ENCODE measurements around the gene NUMA1. TPM values are rescaled to one million over a fixed set of nuclear protein-coding genes. Genes with fewer than 3 reads are reported as not detected.

Gene NUMA1, protein sequence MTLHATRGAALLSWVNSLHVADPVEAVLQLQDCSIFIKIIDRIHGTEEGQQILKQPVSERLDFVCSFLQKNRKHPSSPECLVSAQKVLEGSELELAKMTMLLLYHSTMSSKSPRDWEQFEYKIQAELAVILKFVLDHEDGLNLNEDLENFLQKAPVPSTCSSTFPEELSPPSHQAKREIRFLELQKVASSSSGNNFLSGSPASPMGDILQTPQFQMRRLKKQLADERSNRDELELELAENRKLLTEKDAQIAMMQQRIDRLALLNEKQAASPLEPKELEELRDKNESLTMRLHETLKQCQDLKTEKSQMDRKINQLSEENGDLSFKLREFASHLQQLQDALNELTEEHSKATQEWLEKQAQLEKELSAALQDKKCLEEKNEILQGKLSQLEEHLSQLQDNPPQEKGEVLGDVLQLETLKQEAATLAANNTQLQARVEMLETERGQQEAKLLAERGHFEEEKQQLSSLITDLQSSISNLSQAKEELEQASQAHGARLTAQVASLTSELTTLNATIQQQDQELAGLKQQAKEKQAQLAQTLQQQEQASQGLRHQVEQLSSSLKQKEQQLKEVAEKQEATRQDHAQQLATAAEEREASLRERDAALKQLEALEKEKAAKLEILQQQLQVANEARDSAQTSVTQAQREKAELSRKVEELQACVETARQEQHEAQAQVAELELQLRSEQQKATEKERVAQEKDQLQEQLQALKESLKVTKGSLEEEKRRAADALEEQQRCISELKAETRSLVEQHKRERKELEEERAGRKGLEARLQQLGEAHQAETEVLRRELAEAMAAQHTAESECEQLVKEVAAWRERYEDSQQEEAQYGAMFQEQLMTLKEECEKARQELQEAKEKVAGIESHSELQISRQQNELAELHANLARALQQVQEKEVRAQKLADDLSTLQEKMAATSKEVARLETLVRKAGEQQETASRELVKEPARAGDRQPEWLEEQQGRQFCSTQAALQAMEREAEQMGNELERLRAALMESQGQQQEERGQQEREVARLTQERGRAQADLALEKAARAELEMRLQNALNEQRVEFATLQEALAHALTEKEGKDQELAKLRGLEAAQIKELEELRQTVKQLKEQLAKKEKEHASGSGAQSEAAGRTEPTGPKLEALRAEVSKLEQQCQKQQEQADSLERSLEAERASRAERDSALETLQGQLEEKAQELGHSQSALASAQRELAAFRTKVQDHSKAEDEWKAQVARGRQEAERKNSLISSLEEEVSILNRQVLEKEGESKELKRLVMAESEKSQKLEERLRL (N-terminal part only)
- 177 TPM for total RNA-seq

DNA sequence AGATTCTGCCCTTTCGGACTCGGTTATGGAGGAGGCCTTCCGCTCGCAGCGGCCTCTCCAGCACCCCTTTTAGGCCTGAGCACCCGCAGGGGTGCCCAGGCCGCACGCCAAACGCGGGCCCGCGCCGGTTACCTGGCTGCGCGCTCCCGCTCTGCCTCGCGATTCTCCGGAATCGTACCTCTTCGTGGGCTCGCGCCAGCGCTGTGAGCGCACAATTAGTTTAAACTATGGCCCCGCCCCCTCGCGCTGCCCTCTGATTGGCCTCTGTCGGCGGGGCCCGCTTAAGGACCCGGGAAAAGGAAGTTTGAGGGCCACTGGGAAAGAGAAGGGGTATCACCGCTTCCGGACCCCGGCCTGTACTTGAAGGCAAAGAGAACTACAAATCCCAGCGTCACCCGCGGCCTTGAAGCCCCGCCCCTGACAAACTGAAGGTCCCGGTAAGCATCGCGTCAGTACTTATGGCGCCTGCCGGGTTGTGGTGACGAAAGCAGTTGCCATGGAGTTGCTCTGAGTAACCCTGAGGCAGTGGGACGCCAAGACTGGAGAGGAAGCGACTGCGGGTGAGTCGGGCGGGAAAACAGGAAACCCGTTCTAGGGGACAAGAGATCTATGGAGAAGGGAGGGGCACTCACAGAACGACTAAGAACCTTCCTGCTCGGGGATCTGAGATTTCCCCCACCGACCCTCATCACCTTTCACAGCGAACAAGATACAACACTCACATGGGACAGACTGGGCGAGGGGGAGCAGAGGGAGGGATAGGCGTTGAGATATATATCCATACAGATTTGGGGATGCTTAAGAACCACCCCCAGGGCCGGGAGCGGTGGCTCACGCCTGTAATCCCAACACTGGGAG, at the start of gene NUMA1, which contains the start of gene LRRC51:
Gene NUMA1, minus strand, starts transcription at position 217 of the 858 bp plus-strand sequence. CDS start 44,599 bp downstream, outside the sequence.
Gene LRRC51, plus strand, starts transcription at position 525 of the 858 bp plus-strand sequence. CDS start 8,234 bp downstream, outside the sequence.
- no peaks in the 10 kb centered on the region for H3K9me3 ChIP-seq (ENCODE audit: control insufficient read depth in 3 of 3, low read length in 3 of 3)
- H3K4me1 ChIP-seq (ENCODE audit: control insufficient read depth in 3 of 3, insufficient read depth in 3 of 3, low read length in 3 of 3), result peaks cover 7 to 19% (median 19%) of the 10 kb centered on the region in 3 donors
- peak within 1 kb of the TSS; percentile 71 to 85 (median 81) for H3K4me3 ChIP-seq (ENCODE audit: low read length in 3 of 3)
- H3K27ac ChIP-seq (ENCODE audit: low read depth, low read length), result peak within 1 kb of the TSS; percentile 94
- no peaks in the 10 kb centered on the region for H3K27me3 ChIP-seq (ENCODE audit: control insufficient read depth in 3 of 3, insufficient read depth in 3 of 3, low read length in 3 of 3)
- peak within 1 kb of the TSS; percentile 77 to 88 (median 87) for H3K9ac ChIP-seq (ENCODE audit: low read depth in 1 of 3, low read length in 3 of 3)
- no peaks in the 10 kb centered on the region for H3K36me3 ChIP-seq (ENCODE audit: control insufficient read depth in 3 of 3, insufficient read depth in 3 of 3, low read length in 3 of 3)

DNA sequence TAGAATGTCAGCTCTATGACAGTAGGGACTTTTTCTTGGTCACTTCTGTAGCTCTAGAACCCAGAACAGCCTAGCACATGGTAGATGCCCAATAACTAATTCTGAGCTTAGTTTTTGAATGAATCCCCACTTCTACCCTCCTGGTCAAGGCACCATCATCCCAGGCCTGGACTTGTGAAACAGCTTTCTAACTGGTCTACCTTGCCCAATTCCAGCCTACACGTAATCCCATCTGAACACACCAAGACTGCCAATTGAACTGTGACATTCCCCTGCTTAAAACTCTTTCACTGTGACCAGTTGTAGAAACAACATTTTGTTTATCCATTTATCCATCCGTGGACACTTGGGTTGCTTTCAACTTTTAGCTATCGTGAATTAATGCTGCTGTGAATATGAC, 49.0 kb upstream of the NUMA1 start:
- H3K27ac ChIP-seq (ENCODE audit: low read depth, low read length), result no peak overlapping the region
- H3K4me3 ChIP-seq (ENCODE audit: low read length in 3 of 3), result no peak overlapping the region
- H3K4me1 ChIP-seq (ENCODE audit: control insufficient read depth in 3 of 3, insufficient read depth in 3 of 3, low read length in 3 of 3), result no peaks in the 10 kb centered on the region
- H3K9ac ChIP-seq (ENCODE audit: low read depth in 1 of 3, low read length in 3 of 3), result no peak overlapping the region
- no peaks in the 10 kb centered on the region for H3K9me3 ChIP-seq (ENCODE audit: control insufficient read depth in 3 of 3, low read length in 3 of 3)
- no peaks in the 10 kb centered on the region for H3K36me3 ChIP-seq (ENCODE audit: control insufficient read depth in 3 of 3, insufficient read depth in 3 of 3, low read length in 3 of 3)
- H3K27me3 ChIP-seq (ENCODE audit: control insufficient read depth in 3 of 3, insufficient read depth in 3 of 3, low read length in 3 of 3), result no peaks in the 10 kb centered on the region

DNA sequence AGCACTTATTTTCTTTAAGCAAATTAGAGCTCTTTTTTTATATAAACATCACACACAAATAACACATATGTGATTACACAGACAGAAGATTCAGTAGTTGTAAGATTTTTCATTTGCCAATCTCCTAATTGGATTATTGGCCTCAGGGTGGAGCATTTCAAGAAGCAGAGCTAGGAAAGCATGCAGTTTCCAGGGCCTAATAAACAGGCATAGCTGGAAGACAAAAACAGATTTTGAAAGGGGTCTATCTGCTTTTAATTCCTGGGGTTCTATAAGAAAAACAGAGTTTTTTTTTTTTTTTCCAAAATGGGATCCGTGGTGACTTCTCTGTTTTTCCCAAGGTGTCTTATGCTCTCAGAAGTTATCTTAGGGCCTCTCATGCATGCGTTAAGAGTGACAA, 47.6 kb upstream of the NUMA1 start:
- Histone ChIP-seq H3K4me1 (ENCODE audit: control insufficient read depth in 3 of 3, insufficient read depth in 3 of 3, low read length in 3 of 3) (no peaks in the 10 kb centered on the region), H3K27me3 (ENCODE audit: control insufficient read depth in 3 of 3, insufficient read depth in 3 of 3, low read length in 3 of 3) (no peaks in the 10 kb centered on the region), H3K27ac (ENCODE audit: low read depth, low read length) (no peak overlapping the region), H3K9me3 (ENCODE audit: control insufficient read depth in 3 of 3, low read length in 3 of 3) (no peaks in the 10 kb centered on the region), H3K36me3 (ENCODE audit: control insufficient read depth in 3 of 3, insufficient read depth in 3 of 3, low read length in 3 of 3) (no peaks in the 10 kb centered on the region), H3K4me3 (ENCODE audit: low read length in 3 of 3) (no peak overlapping the region), H3K9ac (ENCODE audit: low read depth in 1 of 3, low read length in 3 of 3) (no peak overlapping the region)

DNA sequence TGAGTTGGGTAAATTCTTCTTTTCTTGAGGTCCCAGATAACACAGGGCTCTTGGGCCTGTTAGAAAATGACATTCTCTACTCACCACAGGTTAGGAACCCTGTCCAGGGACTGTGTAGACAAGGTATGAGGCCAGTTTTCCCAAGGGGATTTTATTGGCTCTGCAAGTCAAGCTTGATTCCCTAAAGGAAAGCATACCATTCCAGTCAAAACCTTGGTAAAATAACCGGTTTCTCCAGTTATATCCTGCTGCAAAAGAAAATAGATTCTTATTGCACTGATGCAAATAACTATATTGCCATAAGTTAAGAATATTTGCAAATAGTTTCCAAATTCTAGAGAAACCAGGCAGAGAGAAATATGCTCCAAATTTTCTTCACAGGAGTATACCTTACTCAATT, 45.6 kb upstream of the NUMA1 start:
- H3K27me3 ChIP-seq (ENCODE audit: control insufficient read depth in 3 of 3, insufficient read depth in 3 of 3, low read length in 3 of 3), result no peaks in the 10 kb centered on the region
- no peak overlapping the region for H3K9ac ChIP-seq (ENCODE audit: low read depth in 1 of 3, low read length in 3 of 3)
- H3K36me3 ChIP-seq (ENCODE audit: control insufficient read depth in 3 of 3, insufficient read depth in 3 of 3, low read length in 3 of 3), result no peaks in the 10 kb centered on the region
- H3K9me3 ChIP-seq (ENCODE audit: control insufficient read depth in 3 of 3, low read length in 3 of 3), result no peaks in the 10 kb centered on the region
- no peak overlapping the region for H3K27ac ChIP-seq (ENCODE audit: low read depth, low read length)
- H3K4me1 ChIP-seq (ENCODE audit: control insufficient read depth in 3 of 3, insufficient read depth in 3 of 3, low read length in 3 of 3), result no peaks in the 10 kb centered on the region
- H3K4me3 ChIP-seq (ENCODE audit: low read length in 3 of 3), result no peak overlapping the region

DNA sequence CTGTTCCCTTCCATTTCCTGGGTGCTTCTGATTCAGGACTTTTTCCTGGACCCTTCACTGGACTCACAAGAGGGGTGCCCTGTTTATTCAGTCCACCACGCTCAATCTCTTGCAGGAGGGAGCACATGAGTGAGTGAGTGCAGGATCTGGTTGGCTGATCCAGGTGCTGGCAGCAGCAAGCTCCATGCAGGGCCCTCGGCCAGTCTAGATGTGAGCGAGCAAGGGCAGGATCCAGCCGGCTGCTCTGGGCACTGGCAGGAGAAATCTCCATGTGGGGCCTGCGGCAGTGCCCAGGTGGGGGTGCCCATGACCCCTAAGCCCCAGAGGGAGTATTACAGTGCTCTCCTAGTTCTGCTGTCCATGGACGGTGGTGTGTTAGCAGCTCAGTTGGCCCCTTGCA, 43.7 kb upstream of the NUMA1 start:
- Histone ChIP-seq H3K27me3 (ENCODE audit: control insufficient read depth in 3 of 3, insufficient read depth in 3 of 3, low read length in 3 of 3) (peaks cover 0 to 3% (median 0%) of the 10 kb centered on the region in 3 donors), H3K9ac (ENCODE audit: low read depth in 1 of 3, low read length in 3 of 3) (no peak overlapping the region), H3K27ac (ENCODE audit: low read depth, low read length) (no peak overlapping the region)

DNA sequence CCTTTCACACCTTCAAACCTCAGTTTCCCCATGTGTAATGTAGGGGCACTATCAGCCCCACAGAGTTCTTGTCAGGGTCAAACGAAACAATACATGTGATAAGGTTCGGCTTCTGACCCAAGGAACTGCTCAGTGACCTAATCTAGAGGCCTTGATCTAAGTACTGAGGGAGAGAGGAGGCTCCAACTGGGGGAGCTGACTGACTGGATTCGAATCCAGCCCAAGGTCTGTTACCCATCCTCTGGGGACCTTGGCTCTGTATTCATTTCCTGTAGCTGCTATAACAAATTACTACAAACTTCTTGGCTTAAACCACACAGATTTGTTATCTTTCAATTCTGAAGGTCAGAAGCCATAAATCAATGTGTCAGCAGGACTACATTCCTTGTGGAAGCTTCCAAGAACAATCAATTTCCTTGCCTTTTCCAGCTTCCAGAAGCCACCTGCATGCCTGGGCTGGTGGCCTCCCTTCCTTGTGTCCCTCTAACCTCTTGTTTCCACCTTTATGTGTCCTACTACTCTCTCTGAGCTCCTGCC, 42.8 kb upstream of the NUMA1 start:
- Histone ChIP-seq H3K4me3 (ENCODE audit: low read length in 3 of 3) (no peak overlapping the region), H3K27ac (ENCODE audit: low read depth, low read length) (no peak overlapping the region), H3K9ac (ENCODE audit: low read depth in 1 of 3, low read length in 3 of 3) (no peak overlapping the region), H3K4me1 (ENCODE audit: control insufficient read depth in 3 of 3, insufficient read depth in 3 of 3, low read length in 3 of 3) (no peaks in the 10 kb centered on the region), H3K27me3 (ENCODE audit: control insufficient read depth in 3 of 3, insufficient read depth in 3 of 3, low read length in 3 of 3) (peaks cover 0 to 3% (median 0%) of the 10 kb centered on the region in 3 donors), H3K36me3 (ENCODE audit: control insufficient read depth in 3 of 3, insufficient read depth in 3 of 3, low read length in 3 of 3) (no peaks in the 10 kb centered on the region), H3K9me3 (ENCODE audit: control insufficient read depth in 3 of 3, low read length in 3 of 3) (no peaks in the 10 kb centered on the region)

More for the DNA sequence above, 43.7 kb upstream of the NUMA1 start:
- no peaks in the 10 kb centered on the region for H3K36me3 ChIP-seq (ENCODE audit: control insufficient read depth in 3 of 3, insufficient read depth in 3 of 3, low read length in 3 of 3)
- no peaks in the 10 kb centered on the region for H3K9me3 ChIP-seq (ENCODE audit: control insufficient read depth in 3 of 3, low read length in 3 of 3)
- no peak overlapping the region for H3K4me3 ChIP-seq (ENCODE audit: low read length in 3 of 3)
- H3K4me1 ChIP-seq (ENCODE audit: control insufficient read depth in 3 of 3, insufficient read depth in 3 of 3, low read length in 3 of 3), result no peaks in the 10 kb centered on the region

DNA sequence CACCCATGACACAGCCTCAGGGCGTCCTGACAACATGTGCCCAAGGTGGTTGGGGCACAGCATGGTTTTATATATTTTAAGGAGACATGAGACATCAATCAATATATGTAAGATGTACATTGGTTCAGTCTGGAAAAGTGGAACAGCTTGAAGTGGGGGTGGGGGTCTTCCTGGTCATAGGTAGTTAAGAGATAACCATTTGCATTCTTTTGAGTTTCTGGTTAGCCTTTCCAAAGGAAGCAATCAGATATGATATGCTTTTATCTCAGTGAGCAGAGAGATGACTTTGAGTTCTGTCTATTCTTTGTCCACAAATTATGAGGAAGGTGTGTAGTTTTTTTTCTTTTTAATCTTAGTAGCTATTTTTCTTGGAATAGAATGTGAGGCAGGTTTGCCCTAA, 42.3 kb upstream of the NUMA1 start:
- Histone ChIP-seq H3K27ac (ENCODE audit: low read depth, low read length) (no peak overlapping the region), H3K27me3 (ENCODE audit: control insufficient read depth in 3 of 3, insufficient read depth in 3 of 3, low read length in 3 of 3) (peaks cover 0 to 3% (median 0%) of the 10 kb centered on the region in 3 donors), H3K4me3 (ENCODE audit: low read length in 3 of 3) (no peak overlapping the region), H3K9ac (ENCODE audit: low read depth in 1 of 3, low read length in 3 of 3) (no peak overlapping the region), H3K9me3 (ENCODE audit: control insufficient read depth in 3 of 3, low read length in 3 of 3) (no peaks in the 10 kb centered on the region), H3K4me1 (ENCODE audit: control insufficient read depth in 3 of 3, insufficient read depth in 3 of 3, low read length in 3 of 3) (no peaks in the 10 kb centered on the region), H3K36me3 (ENCODE audit: control insufficient read depth in 3 of 3, insufficient read depth in 3 of 3, low read length in 3 of 3) (no peaks in the 10 kb centered on the region)

DNA sequence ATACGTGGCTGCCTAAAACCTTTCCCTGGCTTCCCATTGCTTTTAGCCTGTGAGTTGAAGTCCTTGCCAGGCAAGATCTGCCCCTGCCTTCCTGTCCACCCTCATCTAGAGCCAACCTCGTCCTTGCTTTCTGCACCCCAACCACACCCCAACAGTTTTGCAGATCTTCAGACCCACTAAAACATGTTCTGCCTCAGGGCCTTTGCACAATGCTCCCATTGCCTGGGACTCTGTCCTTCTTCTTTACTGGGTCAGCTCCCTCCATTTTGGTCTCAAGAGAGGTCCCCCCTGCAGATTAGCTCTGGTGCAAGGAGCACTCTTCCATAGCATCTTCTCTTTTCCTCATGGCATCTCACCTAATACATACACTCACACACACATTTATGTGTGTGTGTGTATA, 40.6 kb upstream of the NUMA1 start:
- H3K27ac ChIP-seq (ENCODE audit: low read depth, low read length), result no peak overlapping the region
- peaks cover 0 to 6% (median 0%) of the 10 kb centered on the region in 3 donors for H3K27me3 ChIP-seq (ENCODE audit: control insufficient read depth in 3 of 3, insufficient read depth in 3 of 3, low read length in 3 of 3)
- H3K36me3 ChIP-seq (ENCODE audit: control insufficient read depth in 3 of 3, insufficient read depth in 3 of 3, low read length in 3 of 3), result no peaks in the 10 kb centered on the region
- H3K9ac ChIP-seq (ENCODE audit: low read depth in 1 of 3, low read length in 3 of 3), result no peak overlapping the region
- no peaks in the 10 kb centered on the region for H3K4me1 ChIP-seq (ENCODE audit: control insufficient read depth in 3 of 3, insufficient read depth in 3 of 3, low read length in 3 of 3)
- H3K9me3 ChIP-seq (ENCODE audit: control insufficient read depth in 3 of 3, low read length in 3 of 3), result no peaks in the 10 kb centered on the region
- H3K4me3 ChIP-seq (ENCODE audit: low read length in 3 of 3), result no peak overlapping the region

DNA sequence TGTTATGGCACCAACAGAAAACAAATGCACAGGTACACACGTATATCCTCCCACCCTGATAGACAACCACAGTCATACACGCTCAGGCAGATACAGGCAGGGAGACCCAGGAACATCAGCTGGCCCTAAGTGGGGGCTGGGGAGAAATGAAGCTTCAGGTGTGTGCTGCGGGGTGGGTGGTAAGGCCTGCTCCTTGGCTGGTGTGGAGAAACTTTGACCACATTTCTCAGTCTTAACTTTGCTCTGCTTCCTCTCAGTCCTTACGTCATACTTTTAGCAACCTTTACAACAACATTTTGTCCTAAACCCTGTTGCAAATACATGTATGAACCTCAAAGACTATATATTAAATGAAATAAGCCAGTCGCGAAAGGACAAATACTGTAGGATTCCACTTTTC, 38.9 kb upstream of the NUMA1 start:
- no peak overlapping the region for H3K27ac ChIP-seq (ENCODE audit: low read depth, low read length)
- H3K36me3 ChIP-seq (ENCODE audit: control insufficient read depth in 3 of 3, insufficient read depth in 3 of 3, low read length in 3 of 3), result no peaks in the 10 kb centered on the region
- no peaks in the 10 kb centered on the region for H3K9me3 ChIP-seq (ENCODE audit: control insufficient read depth in 3 of 3, low read length in 3 of 3)
- no peak overlapping the region for H3K4me3 ChIP-seq (ENCODE audit: low read length in 3 of 3)
- no peak overlapping the region for H3K9ac ChIP-seq (ENCODE audit: low read depth in 1 of 3, low read length in 3 of 3)
- no peaks in the 10 kb centered on the region for H3K4me1 ChIP-seq (ENCODE audit: control insufficient read depth in 3 of 3, insufficient read depth in 3 of 3, low read length in 3 of 3)
- peaks cover 0 to 6% (median 0%) of the 10 kb centered on the region in 3 donors for H3K27me3 ChIP-seq (ENCODE audit: control insufficient read depth in 3 of 3, insufficient read depth in 3 of 3, low read length in 3 of 3)

Data from skeletal muscle tissue (tissue), 4 donors.